ENCODE measurements around the gene METTL1. TPM values are rescaled to one million over a fixed set of nuclear protein-coding genes. Genes with fewer than 3 reads are reported as not detected.
"Not testable (repeated sequence)": the region's sequence is repeated elsewhere in the genome, so short reads cannot be mapped to it uniquely, and the experiment has no call there.

The METTL1 gene
- polyA plus RNA-seq, 1 experiment, result 20.1 TPM

- CTCF ChIA-PET, result interaction anchor here (0.8 to 1.0 kb wide), 2 partner anchors 9 to 140 kb away, joined by 3 read pairs; no protein-coding TSS in a partner anchor
- DNase-seq (ENCODE audit: low read depth, low spot score), result no peak
- Histone ChIP-seq H3K27ac (ENCODE audit: low read depth, low read length) (no peak overlapping the region), H3K9me3 (ENCODE audit: control insufficient read depth, insufficient read depth, low read length) (peaks cover 5% of the 10 kb centered on the region; the same call in 1 of the 2 replicates), H3K27me3 (ENCODE audit: control insufficient read depth, insufficient read depth, low read length) (peaks cover 3% of the 10 kb centered on the region), H3K4me3 (ENCODE audit: low read depth, low read length) (no peak overlapping the region)
- no peak for TF ChIP-seq CTCF (IDR thresholded peaks at IDR 0.05; ENCODE audit: low read depth, low read length)
- POLR2A ChIA-PET, result no interaction called here
These were observed 48.3 kb downstream of the METTL1 start for GRCh38 chr12:57723630-57723962.

- CTCF ChIA-PET, result interaction anchor here (0.8 to 1.0 kb wide), 2 partner anchors 9 to 139 kb away, joined by 3 read pairs; no protein-coding TSS in a partner anchor
- no peak for DNase-seq (ENCODE audit: low read depth, low spot score)
These were observed 48.9 kb downstream of the METTL1 start for GRCh38 chr12:57722716-57723629.

GRCh38 chr12:57721846-57722608 is 49.9 kb downstream of the METTL1 start:
- H3K9me3 ChIP-seq (ENCODE audit: control insufficient read depth, insufficient read depth, low read length); H3K27me3 ChIP-seq (ENCODE audit: control insufficient read depth, insufficient read depth, low read length); H3K27ac ChIP-seq (ENCODE audit: low read depth, low read length); CTCF ChIA-PET; DNase-seq (ENCODE audit: low read depth, low spot score); POLR2A ChIA-PET; H3K4me3 ChIP-seq (ENCODE audit: low read depth, low read length): not testable (repeated sequence)

More at GRCh38 chr12:57722716-57723629, 48.9 kb downstream of the METTL1 start:
- Histone ChIP-seq H3K27ac (ENCODE audit: low read depth, low read length) (no peak overlapping the region), H3K27me3 (ENCODE audit: control insufficient read depth, insufficient read depth, low read length) (peaks cover 3% of the 10 kb centered on the region), H3K4me3 (ENCODE audit: low read depth, low read length) (no peak overlapping the region), H3K9me3 (ENCODE audit: control insufficient read depth, insufficient read depth, low read length) (peaks cover 5% of the 10 kb centered on the region; the same call in 1 of the 2 replicates)
- POLR2A ChIA-PET, result no interaction called here
- no peak for TF ChIP-seq CTCF (IDR thresholded peaks at IDR 0.05; ENCODE audit: low read depth, low read length)

- no peaks in the 10 kb centered on the region for H3K27me3 ChIP-seq (ENCODE audit: control insufficient read depth, insufficient read depth, low read length)
- POLR2A ChIA-PET, result no interaction called here
- no peak overlapping the region for H3K27ac ChIP-seq (ENCODE audit: low read depth, low read length)
- no peak for DNase-seq (ENCODE audit: low read depth, low spot score)
- no peaks in the 10 kb centered on the region; the same call in 1 of the 2 replicates for H3K9me3 ChIP-seq (ENCODE audit: control insufficient read depth, insufficient read depth, low read length)
- no peak overlapping the region for H3K4me3 ChIP-seq (ENCODE audit: low read depth, low read length)
- CTCF ChIA-PET, result interaction anchor here (1.1 kb wide), 1 partner anchor 137 kb away, joined by 3 read pairs; no protein-coding TSS in a partner anchor
- no peak for TF ChIP-seq CTCF (IDR thresholded peaks at IDR 0.05; ENCODE audit: low read depth, low read length)
These were observed 51.0 kb downstream of the METTL1 start for GRCh38 chr12:57720606-57721595.

Data from AG04450 (cell line).